ENCODE data around the gene C1orf21.

Gene C1orf21

DNA sequence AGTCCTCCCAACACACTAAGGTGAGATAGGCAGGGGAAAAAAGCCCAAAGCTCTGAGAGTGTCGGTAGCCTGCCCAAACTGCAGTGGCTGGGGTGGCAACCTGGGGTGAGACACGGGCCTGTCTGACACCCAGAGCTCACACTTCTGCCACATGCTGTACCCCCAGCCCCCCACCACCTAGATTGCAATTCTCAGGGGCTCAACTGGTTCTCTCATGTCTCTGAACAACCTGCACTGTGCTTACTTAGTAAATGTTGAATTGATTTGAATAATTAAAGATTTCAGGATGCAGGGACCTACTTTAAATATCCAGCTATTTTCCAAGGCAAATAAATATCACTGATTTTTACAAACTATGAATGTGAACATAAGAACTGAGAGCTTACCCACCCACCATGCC, 252.4 kb downstream of the C1orf21 start:
- no peak overlapping the region for H3K27ac ChIP-seq
- no peak for DNase-seq (ENCODE audit: low read depth, low spot score)

DNA sequence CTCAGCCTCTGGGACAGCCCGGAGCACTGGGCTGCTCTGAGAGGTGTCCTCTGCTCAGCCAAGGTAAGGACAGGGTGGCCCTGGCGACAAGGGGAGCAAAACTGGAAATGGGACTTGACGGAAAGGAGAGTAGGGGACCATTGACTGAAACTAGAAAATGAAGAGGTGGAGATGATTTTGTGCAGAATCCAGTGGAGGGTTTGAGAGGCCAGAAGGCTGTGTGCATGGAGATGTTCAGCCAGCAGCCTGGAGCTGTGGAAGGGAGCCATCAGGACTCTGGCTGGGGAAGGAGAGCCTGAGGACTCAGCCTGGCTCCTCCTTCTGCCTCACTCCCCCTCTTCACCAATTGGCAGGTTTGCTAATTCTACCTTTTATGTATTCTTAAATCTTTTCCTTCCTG, 253.7 kb downstream of the C1orf21 start:
- H3K27ac ChIP-seq: no peak overlapping the region
- no peak for DNase-seq (ENCODE audit: low read depth, low spot score)

DNA sequence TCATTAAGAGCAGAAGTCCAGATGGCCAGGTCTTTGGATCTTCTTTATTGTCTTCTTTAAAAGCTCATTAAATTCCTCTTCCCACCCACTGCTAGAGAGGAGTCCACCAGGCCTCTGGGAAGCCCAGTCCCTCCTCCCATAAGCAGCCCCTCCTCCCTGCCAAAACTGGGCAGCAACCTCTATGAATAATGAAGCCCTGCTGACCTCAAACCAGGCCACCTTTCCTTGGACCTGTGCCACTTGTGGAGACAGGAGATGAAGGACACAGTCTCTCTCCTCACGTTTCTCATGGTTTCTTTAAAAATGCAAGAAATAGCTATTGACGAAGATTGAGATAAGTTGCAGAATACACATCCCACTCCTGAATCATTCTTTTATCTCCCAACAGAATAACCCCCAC, 255.1 kb downstream of the C1orf21 start:
- DNase-seq (ENCODE audit: low read depth, low spot score): no peak

DNA sequence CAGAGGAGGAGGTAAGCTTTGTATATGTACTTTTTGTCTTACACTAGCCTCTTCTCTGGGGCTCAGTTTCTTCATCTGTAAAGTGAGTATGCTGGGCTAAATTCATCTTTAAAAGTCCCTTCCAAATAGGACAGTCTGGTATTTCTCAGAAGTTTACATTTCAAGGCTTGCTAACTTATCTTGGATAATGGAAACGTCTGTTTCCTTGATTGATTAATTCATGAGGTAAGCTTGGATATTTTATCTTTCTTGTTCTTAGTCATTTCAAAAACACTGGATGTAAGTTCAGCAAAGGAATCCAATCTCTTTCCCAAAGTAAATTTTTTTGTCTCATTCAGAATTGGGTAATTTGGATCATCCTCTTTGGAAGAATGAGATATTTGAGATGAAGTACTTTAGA, 256.8 kb downstream of the C1orf21 start:
- no peak for DNase-seq (ENCODE audit: low read depth, low spot score)

More for the DNA sequence above, 255.1 kb downstream of the C1orf21 start:
- H3K27ac ChIP-seq: no peak overlapping the region

DNA sequence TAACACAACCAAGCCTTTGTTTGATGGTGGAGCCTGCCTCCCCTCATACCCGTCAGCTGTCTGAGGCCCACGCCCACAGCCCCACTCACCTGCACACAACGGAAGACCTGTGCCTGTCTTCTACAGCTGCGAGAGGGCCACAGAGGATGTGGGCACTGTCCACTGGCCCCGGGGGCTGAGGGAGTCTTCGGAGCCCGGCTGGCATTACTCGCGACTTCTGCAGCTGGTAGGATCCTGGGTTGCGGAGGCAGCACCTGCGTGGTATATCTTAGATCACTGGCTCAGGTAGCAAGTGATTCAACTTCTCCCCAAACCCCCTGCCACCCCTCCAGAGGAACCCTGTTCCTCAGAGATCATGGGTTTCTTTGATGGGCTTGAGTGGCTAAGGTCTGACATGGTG, 257.9 kb downstream of the C1orf21 start:
- no peak for DNase-seq (ENCODE audit: low read depth, low spot score)
- H3K27ac ChIP-seq: no peak overlapping the region

More for the DNA sequence above, 256.8 kb downstream of the C1orf21 start:
- H3K27ac ChIP-seq: no peak overlapping the region

DNA sequence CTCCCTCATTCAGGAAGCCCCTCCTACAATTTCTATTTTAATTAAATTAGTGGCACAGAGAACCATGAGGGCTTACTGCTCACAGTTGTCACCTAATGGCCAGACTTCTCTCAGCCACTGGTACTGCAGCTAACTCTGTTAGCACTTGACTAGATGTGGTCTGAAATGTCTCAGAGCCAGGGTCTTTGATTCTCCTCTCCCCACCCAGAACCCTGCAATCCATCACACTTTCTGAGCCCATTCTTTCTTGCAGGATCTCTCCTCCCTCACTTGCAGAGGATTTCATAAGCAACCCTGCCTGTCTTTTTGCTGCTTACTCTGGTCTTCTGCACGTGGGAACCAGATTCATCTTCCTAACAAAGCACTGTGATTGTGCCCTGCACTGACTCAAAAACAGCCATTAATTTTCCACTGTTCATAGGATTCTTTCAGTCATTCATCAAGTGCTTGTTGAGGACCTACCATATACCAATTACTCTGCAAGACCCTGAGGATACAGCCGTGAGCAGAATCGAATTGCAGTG, 259.4 kb downstream of the C1orf21 start:
- H3K27ac ChIP-seq: no peak overlapping the region
- DNase-seq (ENCODE audit: low read depth, low spot score): no peak

DNA sequence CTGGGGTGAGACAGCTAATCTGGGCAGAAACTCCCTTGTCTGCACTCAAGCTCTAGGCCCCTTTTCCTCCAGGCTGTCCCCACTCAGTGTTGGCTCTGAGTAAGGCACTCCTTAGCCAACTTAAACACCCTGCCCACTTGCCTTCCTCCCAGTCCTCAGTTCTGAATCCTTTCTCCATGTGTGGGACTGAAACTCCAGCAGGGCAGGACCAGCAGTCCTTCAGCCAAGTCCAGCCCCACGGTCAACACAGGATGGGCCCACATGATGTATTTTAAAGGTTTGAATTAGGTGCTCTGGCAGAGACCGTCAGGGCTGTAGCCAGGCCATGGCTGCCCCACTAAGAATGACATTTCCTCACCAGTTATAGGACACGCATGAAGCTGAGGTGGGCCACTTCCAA, 260.0 kb downstream of the C1orf21 start:
- DNase-seq (ENCODE audit: low read depth, low spot score): no peak
- no peak overlapping the region for H3K27ac ChIP-seq

DNA sequence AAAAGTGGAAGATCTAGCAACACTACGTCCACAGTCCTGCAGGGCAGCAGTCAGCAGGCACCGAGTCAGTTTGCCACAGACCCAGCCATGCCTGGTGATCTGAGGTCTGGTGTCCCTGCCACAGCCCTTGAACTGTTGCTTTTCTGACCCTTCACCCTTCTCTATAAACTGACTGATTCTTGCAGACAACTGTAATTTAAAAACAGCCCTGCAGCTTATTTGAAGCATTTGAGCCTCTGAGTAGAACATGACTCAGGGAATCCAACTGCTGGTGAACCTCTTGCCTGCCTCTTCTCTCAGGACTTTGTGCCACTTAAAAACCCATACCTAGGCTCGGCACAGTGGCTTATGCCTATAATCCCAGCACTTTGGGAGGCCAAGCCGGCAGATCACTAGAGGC, 260.6 kb downstream of the C1orf21 start:
- no peak for DNase-seq (ENCODE audit: low read depth, low spot score)
- H3K27ac ChIP-seq: no peak overlapping the region

DNA sequence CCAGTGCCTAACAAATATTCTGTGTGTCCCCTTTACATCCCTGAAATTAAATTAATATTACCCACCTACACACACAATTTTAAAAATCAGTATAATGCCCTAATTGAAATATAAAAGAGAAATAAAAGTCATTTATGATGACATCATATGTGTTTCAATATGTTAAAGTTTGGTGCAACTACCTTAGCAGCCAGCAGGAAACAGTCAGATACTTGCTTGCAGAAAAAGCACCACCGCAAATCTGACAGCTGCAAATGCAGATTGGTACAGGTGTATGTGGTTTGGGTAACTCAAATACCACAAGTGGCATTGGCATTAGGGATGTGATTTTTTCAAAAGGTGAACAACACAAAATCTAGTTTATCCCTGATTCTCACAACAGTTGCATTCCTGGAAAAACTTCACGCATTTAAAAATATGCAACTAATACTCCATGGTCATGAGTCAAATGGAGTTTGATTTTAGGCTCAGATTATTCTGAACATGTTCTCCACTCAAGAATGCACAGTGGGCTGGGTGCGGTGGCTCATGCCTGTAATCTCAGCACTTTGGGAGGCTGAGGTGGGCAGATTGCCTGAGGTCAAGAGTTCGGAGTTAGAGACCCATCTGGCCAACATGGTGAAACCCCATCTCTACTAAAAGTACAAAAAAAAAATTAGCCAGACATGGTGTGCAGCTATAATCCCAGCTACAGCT, 261.5 kb downstream of the C1orf21 start:
- H3K27ac ChIP-seq: no peak overlapping the region
- DNase-seq (ENCODE audit: low read depth, low spot score): no peak

DNA sequence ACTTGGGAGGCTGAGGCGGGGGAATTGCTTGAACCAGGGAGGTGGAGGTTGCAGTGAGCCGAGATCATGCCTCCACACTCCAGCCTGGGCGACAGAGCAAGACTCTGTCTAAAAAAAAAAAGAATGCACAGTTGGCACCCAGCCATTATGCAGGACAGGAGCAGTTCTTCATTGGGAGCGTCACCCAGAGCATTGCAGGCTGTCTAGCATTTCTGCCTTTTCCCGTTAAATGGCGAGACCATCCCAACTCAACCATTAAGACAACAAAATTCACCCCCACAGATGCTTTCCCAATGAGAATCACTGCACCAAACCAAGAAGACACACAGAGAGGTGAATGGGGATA, 262.0 kb downstream of the C1orf21 start:
- H3K27ac ChIP-seq: no peak overlapping the region

DNA sequence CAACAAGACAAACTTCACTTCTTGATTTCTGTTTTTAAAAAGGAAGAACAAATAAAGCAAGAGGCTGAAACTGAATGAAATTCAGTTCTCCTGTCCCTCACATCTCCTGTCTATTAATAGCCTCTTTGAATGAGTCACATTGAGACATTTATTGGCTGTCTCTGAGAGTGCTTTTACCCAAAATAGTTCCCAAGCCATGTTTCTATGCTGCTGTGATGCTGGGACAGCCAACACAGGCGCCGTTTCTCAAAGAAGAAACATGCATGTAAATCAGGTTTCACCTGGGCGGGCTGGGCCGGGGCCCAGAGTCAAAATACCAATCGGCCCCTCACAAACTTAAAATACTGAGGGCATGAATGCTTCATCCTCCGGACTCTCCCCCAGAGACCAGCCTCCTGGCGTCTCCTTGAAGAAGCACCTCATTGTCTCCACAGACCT, 262.6 kb downstream of the C1orf21 start:
- no peak for DNase-seq (ENCODE audit: low read depth, low spot score)
- no peak overlapping the region for H3K27ac ChIP-seq

More for the DNA sequence above, 262.0 kb downstream of the C1orf21 start:
- DNase-seq (ENCODE audit: low read depth, low spot score): no peak

DNA sequence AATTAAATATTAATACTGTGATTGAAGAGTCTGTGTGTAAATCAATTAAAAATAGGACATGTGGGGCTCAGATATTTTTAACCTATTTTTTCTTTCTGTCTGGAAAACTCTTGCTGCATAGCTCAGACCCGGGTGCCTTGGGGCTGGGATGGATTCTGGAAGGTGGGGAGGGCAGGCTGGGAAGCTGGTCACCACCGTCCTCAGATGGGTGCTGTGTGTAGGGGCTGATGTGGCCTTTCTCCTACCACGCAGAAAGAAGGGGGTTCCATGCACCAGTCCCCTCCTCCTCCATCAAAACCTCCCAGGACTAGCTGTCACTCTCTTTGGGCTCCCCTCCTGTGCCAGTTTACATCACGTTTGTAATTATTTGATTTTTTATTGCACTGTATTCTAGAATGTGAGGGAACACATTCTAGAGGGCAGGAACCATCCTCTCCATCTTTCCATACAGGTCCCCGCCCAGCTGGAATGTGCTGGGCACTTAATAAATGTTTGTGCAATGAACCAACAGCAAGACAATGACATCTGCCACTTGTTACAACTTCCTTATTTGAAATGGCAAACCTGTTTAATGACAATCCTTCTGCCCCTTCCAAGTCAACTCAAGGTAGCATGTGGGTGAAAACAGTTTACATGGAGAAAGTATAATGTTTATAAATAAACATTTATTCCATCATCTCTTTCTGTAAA, 263.5 kb downstream of the C1orf21 start:
- no peak for DNase-seq (ENCODE audit: low read depth, low spot score)
- H3K27ac ChIP-seq: no peak overlapping the region

DNA sequence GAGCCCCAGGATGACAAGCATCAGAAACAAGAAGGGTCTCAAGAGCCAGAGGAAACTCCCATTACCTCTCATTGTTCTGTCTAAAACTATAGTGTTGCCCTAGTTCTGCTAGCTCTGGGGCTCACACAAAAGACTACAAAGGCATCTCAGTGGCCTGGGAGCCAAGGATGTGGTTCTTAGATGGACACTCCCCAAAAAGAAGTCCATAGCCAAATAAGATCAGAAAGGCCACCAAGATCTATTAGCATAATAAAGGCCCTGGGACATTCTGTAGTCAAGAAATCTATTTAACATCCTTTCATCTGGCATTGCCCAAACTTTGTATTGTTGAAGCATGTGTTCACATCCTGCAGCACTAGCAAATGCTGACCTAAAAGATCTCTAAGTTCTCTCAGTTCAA, 268.4 kb downstream of the C1orf21 start:
- DNase-seq (ENCODE audit: low read depth, low spot score): no peak
- H3K27ac ChIP-seq: no peak overlapping the region

DNA sequence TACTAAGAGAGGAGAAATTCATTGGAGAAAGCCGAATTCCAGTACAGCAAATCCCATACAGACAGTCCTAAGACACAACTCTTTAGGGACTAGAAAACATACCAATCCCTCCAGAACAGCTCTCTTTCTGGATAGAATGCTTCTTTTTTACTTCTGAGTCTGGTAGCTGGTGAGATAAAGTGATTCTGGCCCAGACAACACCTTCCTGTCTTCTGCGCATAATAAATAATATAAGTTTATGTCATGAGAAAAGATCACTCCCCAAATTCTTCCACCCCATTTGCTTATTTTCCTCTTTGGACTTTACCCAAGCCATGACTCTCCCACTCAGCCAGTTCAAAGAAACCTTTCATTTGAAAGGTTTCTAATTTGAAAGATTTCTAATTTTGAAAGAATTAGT, 269.4 kb downstream of the C1orf21 start:
- DNase-seq (ENCODE audit: low read depth, low spot score): no peak
- no peak overlapping the region for H3K27ac ChIP-seq

DNA sequence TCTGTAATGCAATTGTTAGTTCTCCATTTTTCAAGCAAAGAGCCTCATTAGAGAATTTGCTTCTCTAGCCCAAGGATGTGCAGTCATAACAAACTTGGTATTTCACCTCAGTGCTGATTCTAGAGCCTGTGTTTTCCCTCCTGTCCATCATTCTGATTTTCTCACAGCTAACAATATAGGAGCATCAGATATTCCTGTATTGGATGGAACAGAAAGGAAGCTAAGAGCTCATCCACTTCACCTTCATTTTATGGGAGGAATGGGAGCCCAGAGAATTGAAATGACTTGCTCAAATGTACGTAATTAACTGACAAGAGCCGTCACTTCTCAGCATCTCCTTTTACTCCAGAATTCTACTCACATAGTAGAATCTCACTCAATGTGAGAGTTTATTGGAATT, 271.2 kb downstream of the C1orf21 start:
- DNase-seq (ENCODE audit: low read depth, low spot score): no peak
- no peak overlapping the region for H3K27ac ChIP-seq

DNA sequence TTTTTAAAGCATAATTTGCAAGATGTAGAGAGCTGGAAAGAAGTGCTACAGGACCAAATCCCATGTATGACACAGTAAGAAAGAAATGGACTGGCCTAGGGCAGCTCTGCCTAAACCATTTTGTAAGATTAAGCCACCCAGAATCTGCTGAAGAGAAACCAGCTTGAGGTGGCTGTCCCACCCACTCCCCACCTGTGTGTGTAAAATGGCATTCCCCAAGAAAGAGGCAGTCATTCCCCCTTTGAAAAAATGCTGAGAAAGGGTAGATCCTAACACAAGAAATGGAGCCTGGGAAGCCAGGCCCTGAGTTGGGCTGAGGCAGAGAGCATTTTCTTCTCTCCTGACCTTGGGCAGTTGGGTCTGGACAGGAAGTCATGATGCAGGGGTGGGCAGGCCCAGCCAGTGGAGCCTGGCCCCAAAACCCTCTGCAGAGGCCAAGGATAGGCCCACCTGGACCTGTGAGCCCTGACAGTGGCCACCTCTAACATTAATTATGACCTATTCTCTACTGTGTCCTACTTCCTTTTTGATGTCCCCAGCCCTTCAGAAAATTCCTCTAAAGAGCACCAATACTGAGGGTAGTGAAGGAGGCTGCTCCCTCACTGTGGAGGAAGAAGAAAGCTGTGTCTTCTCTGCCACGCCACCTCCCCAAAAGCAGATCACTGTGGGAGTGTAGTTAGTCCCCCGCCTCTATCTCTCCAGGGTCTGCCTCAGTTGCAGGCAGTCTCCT, 273.8 kb downstream of the C1orf21 start:
- no peak for DNase-seq (ENCODE audit: low read depth, low spot score)
- no peak overlapping the region for H3K27ac ChIP-seq

DNA sequence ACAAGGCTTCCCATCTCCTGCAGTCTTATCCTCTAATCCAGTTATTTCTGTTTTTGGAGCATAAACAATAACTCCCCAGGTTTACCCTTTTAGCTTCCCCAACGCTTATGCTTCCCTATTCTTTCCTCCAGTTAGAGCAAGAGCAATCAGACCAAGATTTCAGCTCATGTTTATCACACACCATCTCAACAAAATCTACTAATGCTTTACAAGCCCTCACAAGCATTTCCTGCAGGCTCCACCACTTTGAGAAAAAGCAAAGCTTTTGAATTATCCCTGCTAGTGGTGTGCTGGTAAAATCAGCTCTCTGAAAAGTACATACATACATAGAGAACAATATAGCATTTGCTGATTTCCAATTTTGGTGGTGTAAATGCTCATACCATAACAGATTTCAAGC, 275.0 kb downstream of the C1orf21 start:
- no peak overlapping the region for H3K27ac ChIP-seq
- no peak for DNase-seq (ENCODE audit: low read depth, low spot score)

DNA sequence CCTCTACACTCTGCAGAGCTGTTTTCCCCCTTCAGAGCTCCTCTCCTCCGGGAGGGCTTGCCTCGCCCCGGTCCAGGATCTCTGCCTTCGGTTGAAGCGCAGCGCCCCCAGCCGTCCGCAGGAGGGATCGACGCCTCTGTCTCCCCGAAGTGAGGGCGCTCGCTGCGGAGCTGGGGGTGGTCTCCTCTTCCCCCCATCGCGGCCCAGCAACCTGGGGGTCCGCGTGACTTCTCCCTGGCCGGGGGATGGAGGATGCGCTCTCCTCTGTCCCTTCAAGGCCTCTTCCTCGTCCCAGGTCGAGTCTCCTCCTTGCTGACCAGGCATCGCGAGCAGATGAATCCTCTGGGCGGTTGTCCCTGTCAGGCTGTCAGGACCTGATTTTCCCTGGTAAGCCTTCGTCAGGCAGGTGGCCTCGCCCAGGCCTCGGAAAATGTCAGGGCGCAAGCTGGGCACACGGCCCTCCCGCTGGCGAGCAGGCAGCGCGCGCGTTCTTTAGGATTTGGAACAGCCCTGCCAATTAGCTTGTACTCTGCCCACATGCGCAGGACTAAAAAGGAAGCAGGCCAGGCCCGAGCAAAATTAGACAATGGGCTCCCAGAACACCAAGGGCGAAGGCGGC, 277.3 kb downstream of the C1orf21 start:
- no peak for DNase-seq (ENCODE audit: low read depth, low spot score)
- no peak overlapping the region for H3K27ac ChIP-seq

DNA sequence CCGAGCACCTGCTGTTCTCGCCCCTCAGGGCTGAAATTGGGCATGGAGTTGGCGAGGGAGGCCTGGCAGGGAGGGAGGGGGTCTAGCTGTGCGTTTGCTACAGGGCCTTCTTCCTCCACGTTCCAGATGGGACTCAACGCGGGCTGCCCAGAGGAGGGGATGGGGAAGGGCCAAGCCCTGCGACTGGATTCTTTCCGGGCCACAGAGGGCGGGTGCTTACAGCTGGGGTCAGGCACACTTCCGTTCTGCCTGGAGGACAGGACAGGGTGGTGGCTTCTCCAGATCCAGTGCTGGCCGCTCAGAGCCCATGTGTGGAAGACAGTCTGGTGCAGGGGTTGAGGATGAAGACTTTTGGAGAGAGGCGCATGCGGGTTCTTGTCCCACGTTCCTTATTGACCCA, 277.8 kb downstream of the C1orf21 start:
- no peak for DNase-seq (ENCODE audit: low read depth, low spot score)
- no peak overlapping the region for H3K27ac ChIP-seq

DNA sequence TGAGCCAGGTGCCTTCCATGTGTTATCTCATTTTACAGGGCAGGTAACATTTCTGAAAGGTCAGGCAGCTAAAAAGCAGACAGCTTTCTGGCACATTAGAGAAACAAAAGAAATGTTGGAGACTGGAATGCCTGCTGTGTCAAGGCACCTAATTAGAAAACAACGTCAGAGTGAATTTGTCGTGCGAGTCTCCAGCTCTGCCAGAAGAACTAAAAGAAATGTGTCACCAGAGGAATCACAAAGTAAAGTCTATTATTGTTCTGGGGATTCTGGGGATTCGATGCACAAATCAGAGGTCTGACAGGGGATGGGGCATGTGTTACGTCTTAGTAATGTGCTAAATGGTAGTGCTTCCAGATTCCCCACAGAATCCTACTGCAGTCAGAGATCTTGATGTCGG, 278.5 kb downstream of the C1orf21 start:
- H3K27ac ChIP-seq: no peak overlapping the region
- DNase-seq (ENCODE audit: low read depth, low spot score): no peak

DNA sequence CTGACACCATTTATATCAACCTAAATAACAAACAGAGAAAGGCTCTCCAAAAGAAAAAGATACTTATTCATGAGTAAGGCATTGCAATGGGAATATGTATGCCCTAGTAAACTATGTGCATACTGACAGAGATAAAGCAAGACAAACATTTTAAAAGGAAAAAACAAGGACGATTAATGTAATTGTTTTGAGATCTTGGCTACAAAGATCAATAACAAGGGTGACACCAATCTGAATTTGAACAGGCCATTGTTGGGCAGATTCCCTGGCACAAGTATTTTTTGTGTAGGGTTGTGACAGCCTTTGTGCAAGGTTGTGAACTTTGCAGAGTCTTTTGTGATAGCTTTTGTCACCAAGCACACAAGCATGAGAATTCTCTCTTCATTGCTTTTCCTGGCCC, 282.6 kb downstream of the C1orf21 start:
- H3K27ac ChIP-seq: no peak overlapping the region
- DNase-seq (ENCODE audit: low read depth, low spot score): no peak

Data from epithelial cell of prostate (primary cell).